NCI-H1436 (cell line): Measurements from ENCODE around the gene SRD5A2.

Source experiments
- DNase-seq: peaks from one replicate; lab custom pipeline; 2025; lab: John Stamatoyannopoulos, UW

SRD5A2 gene

GRCh38 chr2:31533036-31533435 is 47.7 kb downstream of the SRD5A2 start:
- no peak for DNase-seq

GRCh38 chr2:31531101-31531500 is 49.6 kb downstream of the SRD5A2 start:
- no peak for DNase-seq

GRCh38 chr2:31529256-31529655 is 51.5 kb downstream of the SRD5A2 start:
- no peak for DNase-seq

GRCh38 chr2:31528823-31529222 is 51.9 kb downstream of the SRD5A2 start:
- DNase-seq = no peak

GRCh38 chr2:31526946-31527732 is 53.6 kb downstream of the SRD5A2 start:
- DNase-seq = no peak

GRCh38 chr2:31525876-31526275 is 54.9 kb downstream of the SRD5A2 start:
- DNase-seq = no peak

GRCh38 chr2:31524592-31524991 is 56.1 kb downstream of the SRD5A2 start:
- no peak for DNase-seq

GRCh38 chr2:31523871-31524492 is 56.8 kb downstream of the SRD5A2 start:
- DNase-seq = peak; percentile 47

- no peak for DNase-seq
Measured at GRCh38 chr2:31522786-31523185, 58.0 kb downstream of the SRD5A2 start.

- DNase-seq = no peak
Measured at GRCh38 chr2:31517442-31518203, 63.1 kb downstream of the SRD5A2 start.

- DNase-seq = no peak
Measured at GRCh38 chr2:31515586-31515985, 65.2 kb downstream of the SRD5A2 start.

GRCh38 chr2:31513553-31513952 is 67.2 kb downstream of the SRD5A2 start:
- DNase-seq = no peak

- DNase-seq = no peak
Measured at GRCh38 chr2:31511376-31511775, 69.4 kb downstream of the SRD5A2 start.

- DNase-seq = no peak
Measured at GRCh38 chr2:31505111-31505510, 75.6 kb downstream of the SRD5A2 start.

- DNase-seq = no peak
Measured at GRCh38 chr2:31504311-31504710, 76.4 kb downstream of the SRD5A2 start.

GRCh38 chr2:31496451-31496874 is 84.3 kb downstream of the SRD5A2 start:
- DNase-seq = peak; percentile 41

- peak; percentile 74 for DNase-seq
Measured at GRCh38 chr2:31489339-31489738, 91.4 kb downstream of the SRD5A2 start.

- DNase-seq = no peak
Measured at GRCh38 chr2:31483246-31483645, 97.5 kb downstream of the SRD5A2 start.

- no peak for DNase-seq
Measured at GRCh38 chr2:31476511-31477180, 104.1 kb downstream of the SRD5A2 start.

- DNase-seq = no peak
Measured at GRCh38 chr2:31475692-31476091, 105.0 kb downstream of the SRD5A2 start.

GRCh38 chr2:31474296-31474695 is 106.4 kb downstream of the SRD5A2 start:
- DNase-seq = no peak
